Fibroblast of the aortic adventitia (primary cell): ENCODE data around the gene NRXN3. TPM values are rescaled to one million over a fixed set of nuclear protein-coding genes. Genes with fewer than 3 reads are reported as not detected.

Experiments used
- DNase-seq: peaks from one replicate; pipeline ENCODE4 v3.0.0-alpha.2; 2010; ENCODE audit warnings: low read depth
- H3K4me3 ChIP-seq: 2 replicates; pipeline ENCODE4 v1.5.1; 2011; ENCODE audit warnings: low read depth, mild to moderate bottlenecking, control low read depth, low read length, moderate library complexity
- total RNA-seq: library from RNA; depleted of rRNA; stranded (reverse); fragments of >200 nt; gene quantifications from 2 replicates; pipeline ENCODE4 v1.2.3, GENCODE V29; 2012; ENCODE audit warnings: low replicate concordance
- TF ChIP-seq, protein P1 (sequence below): IDR thresholded peaks from 2 replicates; pipeline ENCODE4 v1.5.1; 2011; ENCODE audit warnings: mild to moderate bottlenecking, low read length, control low read depth, inconsistent platforms; ENCODE audit not compliant: insufficient read depth

NRXN3 gene
- total RNA-seq, 1 donor = 0.18 TPM

DNA sequence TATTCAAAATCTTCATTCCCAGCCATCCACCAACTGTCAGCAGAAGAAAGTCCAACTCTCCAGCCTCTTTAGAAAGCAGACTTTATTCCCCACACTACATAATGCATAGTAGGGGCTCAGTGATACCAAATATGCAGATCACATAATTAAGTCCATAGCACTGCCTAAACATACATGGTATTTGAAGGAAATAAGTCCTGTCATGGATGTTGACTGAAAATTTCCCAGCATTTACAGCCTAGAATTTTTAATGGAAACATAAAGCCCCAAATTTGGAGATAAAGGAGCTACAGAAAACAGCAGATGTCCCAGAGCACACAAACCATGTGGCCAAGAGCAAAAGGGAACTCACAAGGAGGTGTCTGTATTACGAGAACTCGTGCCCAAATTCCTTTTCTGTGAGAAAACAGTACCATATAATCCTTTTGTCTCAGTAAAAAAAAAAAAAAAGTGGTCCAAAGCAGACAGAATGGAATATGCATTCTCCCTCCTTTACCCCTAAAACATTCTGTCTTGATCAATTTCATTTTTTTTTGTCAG lies 920.5 kb downstream of the NRXN3 start:
- H3K4me3 ChIP-seq = no peak overlapping the region
- TF ChIP-seq, protein P1, sequence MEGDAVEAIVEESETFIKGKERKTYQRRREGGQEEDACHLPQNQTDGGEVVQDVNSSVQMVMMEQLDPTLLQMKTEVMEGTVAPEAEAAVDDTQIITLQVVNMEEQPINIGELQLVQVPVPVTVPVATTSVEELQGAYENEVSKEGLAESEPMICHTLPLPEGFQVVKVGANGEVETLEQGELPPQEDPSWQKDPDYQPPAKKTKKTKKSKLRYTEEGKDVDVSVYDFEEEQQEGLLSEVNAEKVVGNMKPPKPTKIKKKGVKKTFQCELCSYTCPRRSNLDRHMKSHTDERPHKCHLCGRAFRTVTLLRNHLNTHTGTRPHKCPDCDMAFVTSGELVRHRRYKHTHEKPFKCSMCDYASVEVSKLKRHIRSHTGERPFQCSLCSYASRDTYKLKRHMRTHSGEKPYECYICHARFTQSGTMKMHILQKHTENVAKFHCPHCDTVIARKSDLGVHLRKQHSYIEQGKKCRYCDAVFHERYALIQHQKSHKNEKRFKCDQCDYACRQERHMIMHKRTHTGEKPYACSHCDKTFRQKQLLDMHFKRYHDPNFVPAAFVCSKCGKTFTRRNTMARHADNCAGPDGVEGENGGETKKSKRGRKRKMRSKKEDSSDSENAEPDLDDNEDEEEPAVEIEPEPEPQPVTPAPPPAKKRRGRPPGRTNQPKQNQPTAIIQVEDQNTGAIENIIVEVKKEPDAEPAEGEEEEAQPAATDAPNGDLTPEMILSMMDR = no peak
- no peak for DNase-seq

DNA sequence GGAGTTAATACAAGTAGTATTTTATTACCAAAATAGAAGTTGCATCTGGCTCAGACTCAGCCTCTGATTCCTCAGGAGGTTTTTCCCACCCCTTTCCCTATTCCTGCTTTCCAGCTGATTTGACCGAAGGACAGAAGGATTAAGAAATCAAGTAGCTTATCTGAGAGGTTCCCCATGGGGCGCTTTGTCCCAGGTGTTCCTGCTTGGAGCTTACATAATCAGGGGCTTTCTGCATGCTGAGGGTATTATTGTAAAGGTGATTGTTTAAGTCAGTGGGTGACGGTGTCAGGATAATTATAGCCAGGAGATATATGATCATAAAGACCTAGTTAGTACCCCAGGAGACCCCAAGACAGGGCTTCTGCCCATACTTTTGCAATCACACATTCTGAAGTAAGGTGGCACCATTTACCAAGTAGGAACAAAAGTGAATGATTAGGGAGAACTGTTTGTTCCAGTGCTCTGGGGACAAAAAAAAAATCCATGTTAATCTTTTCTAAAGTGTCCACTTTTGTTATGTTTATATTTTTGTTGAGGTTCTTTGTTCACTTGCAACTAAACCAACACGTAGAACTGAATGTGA lies 921.3 kb downstream of the NRXN3 start:
- no peak overlapping the region for H3K4me3 ChIP-seq
- DNase-seq = no peak
- TF ChIP-seq, protein P1 = no peak

DNA sequence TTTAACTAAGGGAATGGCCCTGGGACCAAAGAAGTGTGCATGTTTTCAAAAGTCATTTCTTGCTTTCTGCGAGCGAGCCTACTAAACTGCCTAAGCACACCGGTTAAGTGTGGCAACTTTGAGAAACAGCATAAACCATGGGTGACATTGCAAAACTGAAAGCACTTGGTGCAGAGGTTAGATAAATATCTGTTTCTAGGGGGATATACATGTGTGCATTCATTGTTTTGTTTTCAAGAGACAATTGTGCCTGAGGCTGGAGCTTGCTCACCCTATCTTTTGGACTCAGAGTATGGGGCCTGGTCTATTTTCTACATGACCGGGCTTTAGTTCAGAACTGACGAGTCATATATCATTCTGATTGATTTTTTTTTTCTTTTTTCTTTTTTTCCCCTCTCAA lies 923.4 kb downstream of the NRXN3 start:
- DNase-seq = no peak
- TF ChIP-seq, protein P1 = no peak

DNA sequence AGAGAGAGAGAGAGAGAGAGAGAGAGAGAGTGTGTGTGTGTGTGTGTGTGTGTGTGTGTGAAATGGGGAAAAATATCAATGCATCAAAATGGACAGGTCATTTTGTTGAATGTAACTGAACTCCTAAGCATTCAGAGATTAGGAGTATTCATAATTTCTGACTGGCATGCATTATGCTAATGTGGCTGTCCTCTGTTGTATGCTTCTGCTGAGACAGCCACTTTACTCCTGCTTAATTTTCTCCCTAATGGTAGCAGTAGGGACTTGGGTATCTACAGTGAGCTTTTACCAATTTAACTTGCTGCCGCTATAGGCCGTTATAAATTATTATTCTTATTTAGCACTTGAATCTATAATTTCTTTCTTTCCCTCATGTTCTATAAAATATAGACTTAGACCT lies 924.8 kb downstream of the NRXN3 start:
- no peak overlapping the region for H3K4me3 ChIP-seq
- no peak for DNase-seq
- TF ChIP-seq, protein P1 = no peak

More for the DNA sequence above, 923.4 kb downstream of the NRXN3 start:
- no peak overlapping the region for H3K4me3 ChIP-seq

DNA sequence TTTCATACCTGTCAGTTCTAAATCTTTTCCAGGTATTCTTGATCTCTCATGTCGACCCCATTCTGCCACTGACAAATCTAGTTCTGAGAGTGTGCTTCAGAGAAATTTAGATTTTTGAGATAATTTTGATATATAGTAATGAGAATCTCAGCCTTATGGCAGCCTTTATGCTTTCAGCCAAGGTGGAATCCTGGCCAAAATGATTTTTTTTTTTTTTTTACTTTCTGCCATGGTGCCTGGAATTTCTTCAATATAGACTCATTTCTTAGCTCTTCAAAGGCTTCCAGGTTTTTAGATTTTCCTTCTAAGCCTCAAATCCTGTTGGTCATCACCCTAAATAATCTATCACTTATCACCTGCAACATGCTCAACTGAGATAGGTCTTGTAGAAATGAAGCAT lies 926.6 kb downstream of the NRXN3 start:
- TF ChIP-seq, protein P1 = no peak
- no peak overlapping the region for H3K4me3 ChIP-seq
- DNase-seq = no peak

DNA sequence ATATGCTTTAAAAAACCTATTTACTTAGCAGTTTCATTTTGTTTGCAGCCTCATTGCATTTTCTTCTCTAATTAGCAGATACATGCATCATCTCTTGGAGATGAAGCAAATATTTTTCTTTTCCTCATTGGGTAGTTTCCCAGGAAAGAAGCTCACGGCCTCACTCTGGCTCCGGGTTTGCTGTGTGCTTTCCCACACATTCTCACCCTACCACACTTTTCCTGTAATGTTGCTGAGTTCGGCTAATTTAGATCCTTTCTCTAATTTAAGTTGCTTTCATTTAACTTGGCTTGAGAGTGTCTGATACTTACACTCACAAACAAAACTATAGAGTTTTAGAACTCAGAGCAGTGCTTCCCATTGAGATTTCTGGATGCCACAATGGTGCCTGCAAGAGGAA lies 928.2 kb downstream of the NRXN3 start:
- no peak for DNase-seq
- no peak overlapping the region for H3K4me3 ChIP-seq

More for the DNA sequence above, 928.2 kb downstream of the NRXN3 start:
- TF ChIP-seq, protein P1 = no peak
